Activated naive CD8-positive, alpha-beta T cell treated with anti-CD3 and anti-CD28 coated beads for 36 hours (primary cell): Measurements from ENCODE around the gene ANKRD13B. TPM values are rescaled to one million over a fixed set of nuclear protein-coding genes. Genes with fewer than 3 reads are reported as not detected.

ENCODE experiments used
- DNase-seq: peaks from one replicate; pipeline ENCODE4 v3.0.0; 2021
- H3K27ac Mint-ChIP-seq: one replicate; pipeline ENCODE4 v1.8.0; 2022; ENCODE audit warnings: mild to moderate bottlenecking, moderate library complexity, mixed read lengths
- H3K27me3 Mint-ChIP-seq: one replicate; pipeline ENCODE4 v1.8.0; 2022; ENCODE audit warnings: mild to moderate bottlenecking, mixed read lengths
- H3K36me3 Mint-ChIP-seq: one replicate; pipeline ENCODE4 v1.8.0; 2021; ENCODE audit warnings: mild to moderate bottlenecking, mixed read lengths
- H3K4me1 Mint-ChIP-seq: one replicate; pipeline ENCODE4 v1.8.0; 2021; ENCODE audit warnings: mixed read lengths
- H3K4me3 Mint-ChIP-seq: one replicate; pipeline ENCODE4 v1.8.0; 2022; ENCODE audit warnings: mild to moderate bottlenecking, moderate library complexity, mixed read lengths
- H3K9me3 Mint-ChIP-seq: one replicate; pipeline ENCODE4 v1.8.0; 2022; ENCODE audit warnings: mixed read lengths
- total RNA-seq, 2 experiments: library from RNA; stranded (reverse); gene quantifications; one replicate each; pipeline ENCODE4 v1.2.3, GENCODE V29; 2021

Gene ANKRD13B
- total RNA-seq, 2 experiments from 2014 or later = 17.9 to 20.8 TPM

DNA sequence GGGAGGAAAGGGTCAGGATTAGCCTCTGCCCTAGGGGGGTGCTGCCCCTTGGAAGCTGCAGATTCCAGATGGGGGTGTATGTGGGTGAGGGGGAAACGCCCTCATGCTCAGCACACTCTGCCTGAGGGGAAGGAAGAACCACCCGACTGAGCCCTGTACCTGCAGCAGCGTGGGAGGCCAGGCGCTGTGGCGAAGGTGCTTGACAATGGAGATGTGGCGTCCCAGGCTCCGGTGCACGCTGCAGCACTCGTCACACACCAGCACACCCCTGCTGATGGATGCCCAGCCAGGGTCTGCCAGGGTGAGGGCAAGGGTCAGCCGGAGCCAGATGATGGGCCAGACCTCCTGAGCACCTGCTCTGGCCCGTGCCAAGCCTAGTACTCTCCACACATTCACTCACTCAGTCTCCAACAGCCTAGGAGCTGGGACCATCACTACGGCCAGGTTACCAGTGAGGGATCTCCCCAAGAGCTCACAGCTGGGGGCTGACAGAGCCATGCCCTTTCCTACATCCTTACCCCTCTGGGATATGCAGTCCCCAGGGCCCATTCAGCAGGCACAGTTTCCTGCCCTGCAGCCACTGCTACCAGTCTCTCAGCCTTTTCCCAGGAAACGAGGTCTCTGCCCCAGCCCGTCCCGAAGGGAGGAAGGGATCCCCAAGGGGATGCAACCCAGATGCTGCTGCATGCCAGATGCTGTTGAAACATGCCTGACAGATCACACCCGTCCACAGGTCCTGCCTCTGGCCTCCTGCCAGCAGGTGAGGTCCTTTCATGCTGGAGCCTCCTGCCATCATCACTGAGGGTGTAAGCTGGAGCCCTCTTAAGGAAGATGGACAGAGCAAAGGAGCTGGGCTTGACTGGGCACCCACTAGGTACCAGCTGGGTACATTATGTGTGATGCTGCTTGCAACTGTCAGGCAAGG lies 9.3 kb upstream of the ANKRD13B start:
- Mint-ChIP-seq H3K4me3 (peak overlapping the region; percentile 45), H3K9me3 (no peaks in the 10 kb centered on the region), H3K27ac (peak overlapping the region; percentile 39), H3K36me3 (peaks cover 41% of the 10 kb centered on the region), H3K4me1 (peaks cover 49% of the 10 kb centered on the region), H3K27me3 (no peaks in the 10 kb centered on the region)
- no peak for DNase-seq

DNA sequence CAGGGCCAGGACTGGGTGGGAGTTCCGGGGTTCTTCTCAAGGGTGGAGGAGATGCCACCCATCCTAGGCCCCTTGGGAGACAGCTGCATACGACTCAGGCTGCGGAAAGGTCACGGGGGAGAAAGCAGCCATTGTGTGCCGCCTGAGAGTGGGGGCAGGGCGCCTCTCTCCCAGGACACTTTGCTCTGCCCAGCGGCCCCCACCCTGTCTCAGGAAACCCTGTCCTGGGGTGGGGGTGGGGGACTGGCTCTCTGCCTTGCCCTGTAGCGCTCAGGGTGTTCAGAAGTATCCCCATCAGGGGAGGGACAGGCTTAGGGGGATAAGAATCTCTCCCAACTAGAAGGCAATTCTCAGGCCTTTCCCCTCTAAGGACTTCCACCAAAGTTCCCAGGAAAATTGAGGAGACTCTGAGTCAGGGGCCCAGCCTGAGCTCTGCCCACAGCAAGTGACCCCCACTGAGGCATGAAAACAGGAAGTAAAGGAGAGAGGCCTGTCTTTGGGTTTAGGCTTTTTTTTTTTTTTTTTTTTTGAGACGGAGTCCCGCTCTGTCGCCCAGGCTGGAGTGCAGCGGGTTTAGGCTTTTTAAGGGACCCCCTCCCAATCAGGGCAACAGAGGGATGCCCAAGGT lies 8.4 kb upstream of the ANKRD13B start:
- Mint-ChIP-seq H3K4me3 (peak overlapping the region; percentile 34), H3K4me1 (peaks cover 49% of the 10 kb centered on the region), H3K27me3 (no peaks in the 10 kb centered on the region), H3K9me3 (no peaks in the 10 kb centered on the region), H3K27ac (peak overlapping the region; percentile 80), H3K36me3 (peaks cover 41% of the 10 kb centered on the region)
- no peak for DNase-seq

- Mint-ChIP-seq H3K4me3 (peak overlapping the region; percentile 37), H3K4me1 (peaks cover 52% of the 10 kb centered on the region), H3K27ac (peak overlapping the region; percentile 80), H3K27me3 (no peaks in the 10 kb centered on the region), H3K36me3 (peaks cover 36% of the 10 kb centered on the region), H3K9me3 (no peaks in the 10 kb centered on the region)
- peak; percentile 34 for DNase-seq
Measured at GRCh38 chr17:29585080-29585751, 7.7 kb upstream of the ANKRD13B start.

DNA sequence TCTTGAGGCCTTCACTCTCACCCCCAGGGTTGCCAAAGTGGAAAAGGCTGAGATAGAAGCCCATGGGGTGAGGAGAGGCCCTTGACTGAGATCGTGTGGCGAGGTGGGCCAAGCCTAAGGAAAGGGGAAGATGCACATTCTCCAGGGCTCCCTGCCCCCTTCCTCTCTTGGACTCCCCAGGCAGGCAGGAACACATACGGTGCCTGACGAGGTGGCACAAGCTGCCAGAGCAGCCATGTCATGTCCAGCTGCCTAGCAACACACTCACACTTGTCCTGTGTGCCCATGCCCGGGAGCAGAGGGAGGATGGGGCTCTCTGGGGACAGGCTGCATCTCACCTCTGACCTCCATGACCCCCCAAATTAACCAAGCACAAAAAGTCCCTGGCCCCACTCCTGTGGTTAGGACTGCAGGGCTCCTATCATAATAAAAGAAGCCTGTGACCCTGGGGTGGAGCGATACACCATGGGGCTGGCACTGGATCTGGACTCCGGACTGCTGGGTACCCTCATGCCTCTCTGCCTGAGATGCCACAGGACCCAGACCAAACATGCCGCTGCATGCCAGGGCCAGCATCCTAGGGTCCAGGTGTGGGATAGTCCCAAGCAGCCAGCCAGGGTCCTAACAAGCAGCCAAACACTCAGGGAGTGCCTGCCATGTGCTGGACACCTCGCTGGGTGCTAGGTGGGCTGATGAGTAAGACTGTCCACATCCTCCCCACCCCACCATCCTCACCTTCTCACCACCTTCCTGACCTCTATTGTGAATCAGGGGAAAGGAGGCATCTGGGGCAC lies 6.1 kb upstream of the ANKRD13B start:
- Mint-ChIP-seq H3K36me3 (peaks cover 24% of the 10 kb centered on the region), H3K27ac (peak overlapping the region; percentile 84), H3K9me3 (no peaks in the 10 kb centered on the region), H3K27me3 (no peaks in the 10 kb centered on the region), H3K4me3 (peak overlapping the region; percentile 90), H3K4me1 (peaks cover 55% of the 10 kb centered on the region)
- DNase-seq = no peak

GRCh38 chr17:29587591-29587990 lies 5.3 kb upstream of the ANKRD13B start:
- H3K4me3 Mint-ChIP-seq = peak overlapping the region; percentile 90
- peak overlapping the region; percentile 84 for H3K27ac Mint-ChIP-seq
- H3K36me3 Mint-ChIP-seq = peaks cover 17% of the 10 kb centered on the region
- DNase-seq = no peak
- no peaks in the 10 kb centered on the region for H3K9me3 Mint-ChIP-seq
- H3K4me1 Mint-ChIP-seq = peaks cover 61% of the 10 kb centered on the region
- no peaks in the 10 kb centered on the region for H3K27me3 Mint-ChIP-seq

GRCh38 chr17:29588017-29588561 lies 4.8 kb upstream of the ANKRD13B start:
- DNase-seq = no peak
- Mint-ChIP-seq H3K27me3 (no peaks in the 10 kb centered on the region), H3K9me3 (no peaks in the 10 kb centered on the region), H3K4me3 (peak overlapping the region; percentile 90), H3K27ac (peak overlapping the region; percentile 84), H3K4me1 (peaks cover 64% of the 10 kb centered on the region), H3K36me3 (peaks cover 12% of the 10 kb centered on the region)

- Mint-ChIP-seq H3K4me3 (peak overlapping the region; percentile 90), H3K27me3 (no peaks in the 10 kb centered on the region), H3K4me1 (peaks cover 64% of the 10 kb centered on the region), H3K9me3 (no peaks in the 10 kb centered on the region), H3K27ac (peak overlapping the region; percentile 84), H3K36me3 (peaks cover 5% of the 10 kb centered on the region)
- peak; percentile 64 for DNase-seq
Measured at GRCh38 chr17:29588562-29589411, 4.1 kb upstream of the ANKRD13B start.

GRCh38 chr17:29589524-29590410 lies 3.2 kb upstream of the ANKRD13B start, which contains the start of gene GIT1:
Gene GIT1, minus strand, starts transcription at chr17:29589648. Its CDS starts 270 bp downstream, at chr17:29589378.
- H3K27ac Mint-ChIP-seq = peak within 1 kb of the TSS; percentile 87
- peaks cover 62% of the 10 kb centered on the region for H3K4me1 Mint-ChIP-seq
- H3K27me3 Mint-ChIP-seq = no peaks in the 10 kb centered on the region
- DNase-seq = peak; percentile 92
- peak within 1 kb of the TSS; percentile 90 for H3K4me3 Mint-ChIP-seq
- no peaks in the 10 kb centered on the region for H3K9me3 Mint-ChIP-seq
- peaks cover 4% of the 10 kb centered on the region for H3K36me3 Mint-ChIP-seq

DNA sequence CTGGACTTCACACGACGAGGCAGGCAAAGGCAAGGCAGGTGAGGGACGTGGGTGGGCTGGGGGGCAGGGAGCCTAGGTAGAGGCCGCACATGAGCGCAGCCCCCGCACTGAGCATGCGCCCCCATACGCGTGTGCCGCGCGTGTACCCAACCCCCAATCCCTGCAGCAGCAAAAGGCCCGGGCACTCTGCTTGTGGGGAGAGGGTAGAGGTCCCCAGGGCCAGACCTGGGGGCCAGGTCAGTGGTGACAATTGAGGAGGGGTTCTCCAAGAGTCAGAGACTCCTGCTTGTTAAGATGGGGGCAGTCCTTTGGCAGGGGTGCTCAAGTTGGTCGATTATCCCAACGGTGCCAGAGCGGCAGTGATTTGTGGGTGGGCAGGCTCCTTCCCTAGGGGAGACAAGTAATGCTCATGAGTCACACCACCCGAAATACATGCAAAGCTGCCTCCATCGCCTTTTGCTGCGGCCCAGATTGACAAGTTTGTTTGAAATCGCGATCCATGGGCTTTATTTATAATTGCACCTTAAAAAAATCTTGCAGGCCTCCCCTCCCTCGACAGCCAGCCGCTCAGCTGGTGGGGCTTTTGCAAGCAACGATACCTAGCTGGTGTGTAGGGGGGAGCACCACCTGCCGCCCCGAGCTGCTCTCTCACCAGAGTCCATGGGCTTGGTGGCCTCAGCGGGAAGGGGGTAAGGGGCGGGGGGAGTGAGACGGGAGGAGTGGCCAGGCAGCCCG lies 2.4 kb upstream of the ANKRD13B start:
- Mint-ChIP-seq H3K4me1 (peaks cover 58% of the 10 kb centered on the region), H3K36me3 (peaks cover 4% of the 10 kb centered on the region), H3K4me3 (peak overlapping the region; percentile 88), H3K9me3 (no peaks in the 10 kb centered on the region), H3K27me3 (no peaks in the 10 kb centered on the region), H3K27ac (peak overlapping the region; percentile 87)
- DNase-seq = peak; percentile 47

DNA sequence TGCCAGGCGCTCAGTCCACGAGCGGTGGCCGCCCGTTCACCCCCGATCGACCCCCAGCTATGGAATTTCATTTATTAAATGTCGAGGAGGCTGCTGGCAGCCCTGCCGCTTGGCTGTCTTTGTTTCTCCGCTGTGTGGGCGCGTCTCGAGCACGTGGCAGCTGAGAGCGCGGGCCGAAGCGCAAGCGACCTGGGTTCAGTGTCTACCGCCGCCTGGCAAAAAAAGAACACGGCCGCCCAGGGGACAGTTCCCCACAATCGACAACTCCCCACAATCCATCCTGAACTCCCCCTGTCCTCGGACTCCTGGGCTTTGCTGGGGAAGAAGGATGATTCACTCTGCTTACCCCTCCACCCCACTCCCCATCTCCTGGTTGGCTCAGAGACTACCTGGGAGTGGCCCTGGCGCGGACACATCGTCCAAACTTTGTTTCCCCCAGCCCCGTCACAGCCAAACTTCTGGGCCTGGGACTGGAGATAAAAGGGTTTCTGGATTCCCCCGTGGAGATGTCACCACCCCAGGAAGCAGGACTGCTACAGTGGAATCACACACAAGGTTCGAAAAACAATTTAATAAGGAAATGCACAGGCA lies 1.7 kb upstream of the ANKRD13B start:
- no peaks in the 10 kb centered on the region for H3K27me3 Mint-ChIP-seq
- DNase-seq = peak; percentile 65
- peak overlapping the region; percentile 87 for H3K27ac Mint-ChIP-seq
- H3K4me3 Mint-ChIP-seq = peak overlapping the region; percentile 88
- no peaks in the 10 kb centered on the region for H3K9me3 Mint-ChIP-seq
- H3K36me3 Mint-ChIP-seq = peaks cover 4% of the 10 kb centered on the region
- H3K4me1 Mint-ChIP-seq = peaks cover 51% of the 10 kb centered on the region

DNA sequence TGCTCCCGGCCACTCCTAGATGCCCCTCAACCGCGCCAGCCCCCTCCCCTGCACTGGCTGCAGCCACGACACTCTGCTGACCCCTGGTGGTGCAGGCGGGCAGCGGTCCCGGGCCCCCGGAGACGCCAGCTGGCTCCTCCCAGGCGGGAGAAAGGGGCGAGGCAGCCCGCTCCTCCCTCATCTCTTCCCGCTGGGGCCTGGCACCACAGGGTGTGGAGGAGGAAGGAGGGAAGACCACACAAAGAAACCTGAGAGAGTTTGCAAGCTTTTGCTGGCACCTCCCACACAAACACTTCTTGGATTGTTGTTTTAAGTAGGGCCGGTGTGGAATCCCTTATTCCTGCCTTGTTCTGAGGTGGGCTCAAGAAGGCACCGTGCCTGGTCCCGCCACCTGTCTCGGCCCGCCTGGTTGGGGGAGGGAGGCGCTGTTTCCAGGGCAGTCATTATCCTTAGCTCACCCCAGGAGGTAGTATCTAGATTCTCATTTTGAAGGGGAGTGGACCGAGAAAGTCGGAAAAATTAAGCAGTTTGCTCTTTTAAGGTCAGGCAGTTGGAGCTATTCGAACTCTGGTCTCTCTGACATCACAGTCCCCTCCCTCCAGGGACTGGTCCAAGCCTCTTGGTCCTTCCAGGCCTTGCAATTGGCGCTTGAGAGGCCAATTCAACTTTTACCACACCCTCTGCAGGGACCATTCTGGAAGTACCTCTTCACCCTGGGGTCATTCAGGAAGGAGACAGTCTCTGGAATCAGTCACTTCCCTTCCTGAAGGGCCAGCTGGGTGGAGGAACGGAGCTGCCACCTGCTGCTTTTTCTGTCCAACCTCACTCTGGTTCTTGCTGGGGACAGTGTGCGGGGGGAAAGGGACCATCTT lies 959 bp upstream of the ANKRD13B start:
- peak; percentile 87 for DNase-seq
- Mint-ChIP-seq H3K36me3 (peaks cover 4% of the 10 kb centered on the region), H3K4me1 (peaks cover 44% of the 10 kb centered on the region), H3K27me3 (no peaks in the 10 kb centered on the region), H3K27ac (peak overlapping the region; percentile 87), H3K9me3 (no peaks in the 10 kb centered on the region), H3K4me3 (peak overlapping the region; percentile 88)
